LHCN-M2 (cell line): ENCODE results near the gene BARX2. TPM values are rescaled to one million over a fixed set of nuclear protein-coding genes. Genes with fewer than 3 reads are reported as not detected.
"Not testable (repeated sequence)": the region's sequence is repeated elsewhere in the genome, so short reads cannot be mapped to it uniquely, and the experiment has no call there.

Experiments used
- DNase-seq: peaks from one replicate; pipeline ENCODE4 v3.0.0-alpha.2; 2012; ENCODE audit warnings: low read depth
- polyA plus RNA-seq: library from polyadenylated mRNA; unstranded; fragments of >200 nt; gene quantifications from one replicate; pipeline ENCODE4 v1.2.1, GENCODE V29; 2012; ENCODE audit warnings: missing spikeins
- total RNA-seq: library from RNA; depleted of rRNA; stranded (reverse); fragments of >200 nt; gene quantifications from 2 replicates; pipeline ENCODE4 v1.2.3, GENCODE V29; 2014; rRNA removed

BARX2 gene
- not detected in 2 replicates for total RNA-seq
- polyA plus RNA-seq, result not detected

- DNase-seq, result peak; percentile 5
Measured at GRCh38 chr11:129375751-129376657, at the start of gene BARX2. Gene BARX2, plus strand, starts transcription at chr11:129375848. Its CDS starts 188 bp downstream, at chr11:129376036.

- no peak for DNase-seq
Measured at GRCh38 chr11:129326921-129327320, 48.7 kb upstream of the BARX2 start.

- DNase-seq, result not testable (repeated sequence)
Measured at GRCh38 chr11:129327708-129328107, 47.9 kb upstream of the BARX2 start.

GRCh38 chr11:129328756-129329155, 46.9 kb upstream of the BARX2 start:
- no peak for DNase-seq

- peak; percentile 25 for DNase-seq
Measured at GRCh38 chr11:129331217-129331616, 44.4 kb upstream of the BARX2 start.

- peak; percentile 83 for DNase-seq
Measured at GRCh38 chr11:129331871-129332274, 43.8 kb upstream of the BARX2 start.

GRCh38 chr11:129333873-129334272, 41.8 kb upstream of the BARX2 start:
- DNase-seq, result no peak

GRCh38 chr11:129344301-129344940, 31.2 kb upstream of the BARX2 start:
- DNase-seq, result not testable (repeated sequence)

- peak; percentile 13 for DNase-seq
Measured at GRCh38 chr11:129346916-129347315, 28.7 kb upstream of the BARX2 start.

GRCh38 chr11:129348813-129349212, 26.8 kb upstream of the BARX2 start:
- no peak for DNase-seq

GRCh38 chr11:129352676-129353075, 23.0 kb upstream of the BARX2 start:
- no peak for DNase-seq

- DNase-seq, result no peak
Measured at GRCh38 chr11:129354691-129355090, 21.0 kb upstream of the BARX2 start.

GRCh38 chr11:129359748-129360147, 15.9 kb upstream of the BARX2 start:
- no peak for DNase-seq

GRCh38 chr11:129364143-129364654, 11.4 kb upstream of the BARX2 start:
- DNase-seq, result peak; percentile 77

GRCh38 chr11:129365816-129366215, 9.8 kb upstream of the BARX2 start:
- no peak for DNase-seq

GRCh38 chr11:129366737-129367597, 8.7 kb upstream of the BARX2 start:
- DNase-seq, result no peak

GRCh38 chr11:129368889-129369672, 6.6 kb upstream of the BARX2 start:
- no peak for DNase-seq

GRCh38 chr11:129370715-129371114, 4.9 kb upstream of the BARX2 start:
- DNase-seq, result no peak

- no peak for DNase-seq
Measured at GRCh38 chr11:129372609-129373488, 2.8 kb upstream of the BARX2 start.
